Panc1 (cell line): ENCODE data around the gene DLGAP3. TPM values are rescaled to one million over a fixed set of nuclear protein-coding genes. Genes with fewer than 3 reads are reported as not detected.

Source experiments
- ATAC-seq: fragments of 200-7000 bp; cut with Tn5 transposase; 2 replicates; pipeline ENCODE4 v1.9.1; 2020; ENCODE audit warnings: mild to moderate bottlenecking, moderate library complexity
- BruUV-seq: library from RNA; stranded (reverse); fragments of 400-500 nt; replicated peaks from 2 replicates; lab custom pipeline; 2021; lab: Mats Ljungman, UMichigan
- CTCF ChIA-PET: fragments of 300-600 bp; sonication (Branson Sonifier 250); formaldehyde crosslinking; loops from one replicate; lab custom pipeline; 2022; ENCODE audit warnings: antibody characterized with exemption; lab: Charles Lee
- POLR2A ChIA-PET: fragments of 300-600 bp; sonication (Branson Sonifier 250); formaldehyde crosslinking; loops from one replicate; lab custom pipeline; 2022; ENCODE audit warnings: antibody characterized with exemption; lab: Charles Lee
- DNase-seq: peaks from one replicate; pipeline ENCODE4 v3.0.0-alpha.2; 2010; ENCODE audit warnings: low read depth, low spot score
- H3K27ac ChIP-seq: 2 replicates; pipeline ENCODE4 v1.5.1; 2011; ENCODE audit warnings: mild to moderate bottlenecking, low read length, inconsistent platforms
- H3K27me3 ChIP-seq: fragments of 200-500 bp; sonication (Bioruptor generic); 2 replicates; pipeline ENCODE4 v1.6.0; 2014; ENCODE audit warnings: low read length, inconsistent platforms; ENCODE audit not compliant: control insufficient read depth, insufficient read depth
- H3K36me3 ChIP-seq: fragments of 200-500 bp; sonication (Bioruptor generic); 2 replicates; pipeline ENCODE4 v1.5.1; 2014; ENCODE audit warnings: inconsistent platforms, mild to moderate bottlenecking, low read length, moderate library complexity; ENCODE audit not compliant: control insufficient read depth, insufficient read depth
- H3K4me1 ChIP-seq: 2 replicates; pipeline ENCODE4 v1.5.1; 2011; ENCODE audit warnings: inconsistent platforms, mild to moderate bottlenecking, low read length, moderate library complexity; ENCODE audit not compliant: control insufficient read depth, insufficient read depth
- H3K4me3 ChIP-seq, 2 experiments: 2 replicates each; pipeline ENCODE4 v1.5.1; 2011 to 2012; ENCODE audit warnings: low read depth in 2 of 2, low read length in 2 of 2, mild to moderate bottlenecking in 2 of 2, inconsistent platforms in 1 of 2, moderate library complexity in 1 of 2
- H3K9me3 ChIP-seq: fragments of 200-500 bp; sonication (Bioruptor generic); 2 replicates; pipeline ENCODE4 v1.5.1; 2014; ENCODE audit warnings: low read depth, mild to moderate bottlenecking, inconsistent platforms, low read length, moderate library complexity; ENCODE audit not compliant: control insufficient read depth, insufficient read depth
- POLR2AphosphoS5 ChIP-seq: IDR thresholded peaks from 2 replicates; pipeline ENCODE4 v1.6.1; 2012; ENCODE audit warnings: mild to moderate bottlenecking, low read depth, low read length, moderate library complexity
- SIN3A ChIP-seq: IDR thresholded peaks from 2 replicates; pipeline ENCODE4 v1.6.1; 2012; ENCODE audit warnings: low read depth, mild to moderate bottlenecking, low read length, moderate library complexity, borderline replicate concordance; ENCODE audit not compliant: insufficient read depth
- TCF7L2 ChIP-seq: IDR thresholded peaks from 2 replicates; pipeline ENCODE4 v1.6.1; 2011; ENCODE audit warnings: mild to moderate bottlenecking, low read depth, low read length, inconsistent platforms
- in situ Hi-C: cut with HindIII; loops from 2 replicates; pipeline ENCODE4 v1.10.0; 2016; ENCODE audit warnings: low sequenced_read_pairs, low pct_unique_long_range_greater_than_20kb
- intact Hi-C: fragments of 100-400 bp; cut with micrococcal nuclease; formaldehyde crosslinking; loops from one replicate; pipeline ENCODE4 v1.10.0; 2022; ENCODE audit not compliant: unreplicated experiment
- total RNA-seq: library from RNA; stranded (reverse); gene quantifications from one replicate; pipeline ENCODE4 v1.2.1, GENCODE V29; 2021; ENCODE audit not compliant: unreplicated experiment
- TF ChIP-seq, protein P1 (sequence below): fragments of 450-650 bp; IDR thresholded peaks from 2 replicates; pipeline ENCODE4 v1.5.1; 2017; ENCODE audit warnings: mild to moderate bottlenecking
- TF ChIP-seq, protein P2 (sequence below), 2 experiments: IDR thresholded peaks; 2 replicates each; pipeline ENCODE4 v1.6.1; 2011 to 2012; ENCODE audit warnings: low read depth in 2 of 2, control low read depth in 1 of 2, low read length in 1 of 2, mild to moderate bottlenecking in 1 of 2, moderate library complexity in 1 of 2; ENCODE audit not compliant: insufficient read depth in 1 of 2

The DLGAP3 gene
- total RNA-seq, 1 experiment from 2014 or later: 0.87 TPM

DNA sequence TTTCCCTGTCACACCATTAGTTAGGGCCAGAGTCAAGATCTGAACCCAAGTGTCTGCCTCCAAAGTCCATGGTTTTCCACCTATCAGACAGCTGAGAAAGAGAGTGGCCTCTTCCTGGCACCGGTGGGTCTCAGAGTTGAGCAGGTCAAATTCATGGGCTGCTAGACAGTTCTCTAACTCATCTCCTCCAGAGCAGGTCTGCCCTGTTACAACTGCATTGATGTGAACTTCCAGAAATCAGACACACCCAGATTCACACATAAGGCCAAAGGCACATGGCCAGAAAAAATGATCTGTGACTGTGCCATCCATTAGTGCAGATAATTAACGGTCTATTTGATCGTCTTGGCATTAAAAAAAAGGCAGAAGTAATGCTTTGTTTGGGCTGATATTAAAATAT is 87.4 kb downstream of the DLGAP3 start:
- intact Hi-C loops (no loop called here), in situ Hi-C loops (no loop called here)
- DNase-seq: no peak
- H3K27me3 ChIP-seq: no peaks in the 10 kb centered on the region
- H3K4me1 ChIP-seq: no peaks in the 10 kb centered on the region
- CTCF ChIA-PET: no interaction called here
- no peak overlapping the region for H3K4me3 ChIP-seq
- ATAC-seq: no peak
- TF ChIP-seq POLR2AphosphoS5 (no peak), SIN3A (no peak), TCF7L2 (no peak)
- TF ChIP-seq, protein P1, sequence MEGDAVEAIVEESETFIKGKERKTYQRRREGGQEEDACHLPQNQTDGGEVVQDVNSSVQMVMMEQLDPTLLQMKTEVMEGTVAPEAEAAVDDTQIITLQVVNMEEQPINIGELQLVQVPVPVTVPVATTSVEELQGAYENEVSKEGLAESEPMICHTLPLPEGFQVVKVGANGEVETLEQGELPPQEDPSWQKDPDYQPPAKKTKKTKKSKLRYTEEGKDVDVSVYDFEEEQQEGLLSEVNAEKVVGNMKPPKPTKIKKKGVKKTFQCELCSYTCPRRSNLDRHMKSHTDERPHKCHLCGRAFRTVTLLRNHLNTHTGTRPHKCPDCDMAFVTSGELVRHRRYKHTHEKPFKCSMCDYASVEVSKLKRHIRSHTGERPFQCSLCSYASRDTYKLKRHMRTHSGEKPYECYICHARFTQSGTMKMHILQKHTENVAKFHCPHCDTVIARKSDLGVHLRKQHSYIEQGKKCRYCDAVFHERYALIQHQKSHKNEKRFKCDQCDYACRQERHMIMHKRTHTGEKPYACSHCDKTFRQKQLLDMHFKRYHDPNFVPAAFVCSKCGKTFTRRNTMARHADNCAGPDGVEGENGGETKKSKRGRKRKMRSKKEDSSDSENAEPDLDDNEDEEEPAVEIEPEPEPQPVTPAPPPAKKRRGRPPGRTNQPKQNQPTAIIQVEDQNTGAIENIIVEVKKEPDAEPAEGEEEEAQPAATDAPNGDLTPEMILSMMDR: no peak
- TF ChIP-seq, protein P2, sequence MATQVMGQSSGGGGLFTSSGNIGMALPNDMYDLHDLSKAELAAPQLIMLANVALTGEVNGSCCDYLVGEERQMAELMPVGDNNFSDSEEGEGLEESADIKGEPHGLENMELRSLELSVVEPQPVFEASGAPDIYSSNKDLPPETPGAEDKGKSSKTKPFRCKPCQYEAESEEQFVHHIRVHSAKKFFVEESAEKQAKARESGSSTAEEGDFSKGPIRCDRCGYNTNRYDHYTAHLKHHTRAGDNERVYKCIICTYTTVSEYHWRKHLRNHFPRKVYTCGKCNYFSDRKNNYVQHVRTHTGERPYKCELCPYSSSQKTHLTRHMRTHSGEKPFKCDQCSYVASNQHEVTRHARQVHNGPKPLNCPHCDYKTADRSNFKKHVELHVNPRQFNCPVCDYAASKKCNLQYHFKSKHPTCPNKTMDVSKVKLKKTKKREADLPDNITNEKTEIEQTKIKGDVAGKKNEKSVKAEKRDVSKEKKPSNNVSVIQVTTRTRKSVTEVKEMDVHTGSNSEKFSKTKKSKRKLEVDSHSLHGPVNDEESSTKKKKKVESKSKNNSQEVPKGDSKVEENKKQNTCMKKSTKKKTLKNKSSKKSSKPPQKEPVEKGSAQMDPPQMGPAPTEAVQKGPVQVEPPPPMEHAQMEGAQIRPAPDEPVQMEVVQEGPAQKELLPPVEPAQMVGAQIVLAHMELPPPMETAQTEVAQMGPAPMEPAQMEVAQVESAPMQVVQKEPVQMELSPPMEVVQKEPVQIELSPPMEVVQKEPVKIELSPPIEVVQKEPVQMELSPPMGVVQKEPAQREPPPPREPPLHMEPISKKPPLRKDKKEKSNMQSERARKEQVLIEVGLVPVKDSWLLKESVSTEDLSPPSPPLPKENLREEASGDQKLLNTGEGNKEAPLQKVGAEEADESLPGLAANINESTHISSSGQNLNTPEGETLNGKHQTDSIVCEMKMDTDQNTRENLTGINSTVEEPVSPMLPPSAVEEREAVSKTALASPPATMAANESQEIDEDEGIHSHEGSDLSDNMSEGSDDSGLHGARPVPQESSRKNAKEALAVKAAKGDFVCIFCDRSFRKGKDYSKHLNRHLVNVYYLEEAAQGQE (IDR thresholded peaks at IDR 0.05; ENCODE audit: insufficient read depth in 1 of 2, low read depth in 2 of 2, low read length in 1 of 2): no peak
- H3K27ac ChIP-seq: no peak overlapping the region
- no TSS peak for BruUV-seq
- POLR2A ChIA-PET: no interaction called here
- no peaks in the 10 kb centered on the region for H3K36me3 ChIP-seq
- no peaks in the 10 kb centered on the region for H3K9me3 ChIP-seq

DNA sequence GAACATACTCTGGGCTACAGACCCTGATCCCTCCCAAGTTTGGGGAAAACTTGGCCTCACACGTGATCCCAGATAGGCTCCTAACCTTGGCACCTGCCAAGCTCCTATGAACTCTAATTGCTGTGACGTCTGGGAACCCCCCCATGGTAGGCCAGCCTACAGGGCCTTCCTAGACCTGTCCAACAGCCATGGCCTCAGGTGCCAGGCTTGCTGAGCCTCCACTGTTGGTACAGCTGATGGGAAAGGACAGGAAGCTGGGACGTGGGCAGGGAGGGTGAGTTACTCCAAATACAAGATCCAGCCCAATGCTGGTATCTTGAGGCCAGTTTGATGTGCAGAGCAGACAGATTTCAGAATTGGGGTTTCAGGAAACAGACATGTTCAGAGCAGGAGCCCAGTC is 89.0 kb downstream of the DLGAP3 start:
- DNase-seq (no peak), ATAC-seq (no peak)
- Histone ChIP-seq H3K27me3 (no peaks in the 10 kb centered on the region), H3K36me3 (no peaks in the 10 kb centered on the region), H3K4me1 (no peaks in the 10 kb centered on the region), H3K4me3 (no peak overlapping the region), H3K9me3 (no peaks in the 10 kb centered on the region), H3K27ac (no peak overlapping the region)
- no TSS peak for BruUV-seq
- in situ Hi-C loops: no loop called here
- ChIA-PET CTCF (no interaction called here), POLR2A (no interaction called here)
- intact Hi-C loops: no loop called here
- TF ChIP-seq, protein P1: no peak
- TF ChIP-seq TCF7L2 (no peak), SIN3A (no peak), POLR2AphosphoS5 (no peak)
- TF ChIP-seq, protein P2 (IDR thresholded peaks at IDR 0.05; ENCODE audit: insufficient read depth in 1 of 2, low read depth in 2 of 2, low read length in 1 of 2): no peak
